ENCODE results near the gene CAMKK2. TPM values are rescaled to one million over a fixed set of nuclear protein-coding genes. Genes with fewer than 3 reads are reported as not detected.

CAMKK2 gene
- total and polyA plus RNA-seq, 4 donors = 10.5 to 26.0 (median 20.5) TPM

DNA sequence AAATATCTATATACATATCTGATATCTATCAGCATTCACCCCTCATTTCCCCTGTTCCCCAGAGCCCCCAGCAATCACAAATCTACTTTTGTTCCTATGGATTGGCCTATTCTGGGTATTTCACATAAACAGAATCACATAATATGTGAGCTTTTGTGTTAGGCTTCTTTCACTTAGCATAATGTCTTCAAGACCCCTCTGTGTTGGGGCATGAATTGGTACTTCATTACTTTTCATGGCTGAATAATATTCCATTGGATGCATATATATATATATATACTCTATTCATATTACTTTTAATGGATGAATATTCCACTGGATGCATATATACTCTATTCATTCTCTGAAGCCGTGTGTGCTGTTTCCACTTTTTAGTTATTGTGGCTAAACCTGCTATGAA lies 28.7 kb downstream of the CAMKK2 start:
- H3K27ac ChIP-seq (ENCODE audit: low read depth in 1 of 2, low read length in 2 of 2) = no peak overlapping the region
- no peaks in the 10 kb centered on the region for H3K27me3 ChIP-seq (ENCODE audit: control insufficient read depth in 4 of 4, insufficient read depth in 4 of 4, low read length in 3 of 4)
- no peak overlapping the region for H3K9ac ChIP-seq (ENCODE audit: low read depth in 1 of 2, low read length in 2 of 2)
- H3K36me3 ChIP-seq (ENCODE audit: control insufficient read depth in 4 of 4, insufficient read depth in 3 of 4, low read depth in 1 of 4, low read length in 3 of 4) = peaks cover 10 to 58% (median 37%) of the 10 kb centered on the region in 4 donors
- no peaks in the 10 kb centered on the region for H3K9me3 ChIP-seq (ENCODE audit: control insufficient read depth in 4 of 4, low read length in 3 of 4)
- TF ChIP-seq HNF4A (conservative IDR thresholded peaks at IDR 0.05) (no peak), TAF1 (conservative IDR thresholded peaks at IDR 0.05) (no peak), FOXA1 (IDR thresholded peaks at IDR 0.05) (no peak), RXRA (IDR thresholded peaks at IDR 0.05) (no peak), HNF4G (IDR thresholded peaks at IDR 0.05) (no peak), JUND (IDR thresholded peaks at IDR 0.05) (no peak), NR2F2 (IDR thresholded peaks at IDR 0.05) (no peak), GABPA (IDR thresholded peaks at IDR 0.05 in 1 of 2, conservative IDR thresholded peaks at IDR 0.05 in 1 of 2) (no peak), EGR1 (IDR thresholded peaks at IDR 0.05; ENCODE audit: low read depth in 2 of 2) (no peak)
- TF ChIP-seq, protein P1, sequence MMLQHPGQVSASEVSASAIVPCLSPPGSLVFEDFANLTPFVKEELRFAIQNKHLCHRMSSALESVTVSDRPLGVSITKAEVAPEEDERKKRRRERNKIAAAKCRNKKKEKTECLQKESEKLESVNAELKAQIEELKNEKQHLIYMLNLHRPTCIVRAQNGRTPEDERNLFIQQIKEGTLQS (IDR thresholded peaks at IDR 0.05) = no peak
- TF ChIP-seq, protein P2, sequence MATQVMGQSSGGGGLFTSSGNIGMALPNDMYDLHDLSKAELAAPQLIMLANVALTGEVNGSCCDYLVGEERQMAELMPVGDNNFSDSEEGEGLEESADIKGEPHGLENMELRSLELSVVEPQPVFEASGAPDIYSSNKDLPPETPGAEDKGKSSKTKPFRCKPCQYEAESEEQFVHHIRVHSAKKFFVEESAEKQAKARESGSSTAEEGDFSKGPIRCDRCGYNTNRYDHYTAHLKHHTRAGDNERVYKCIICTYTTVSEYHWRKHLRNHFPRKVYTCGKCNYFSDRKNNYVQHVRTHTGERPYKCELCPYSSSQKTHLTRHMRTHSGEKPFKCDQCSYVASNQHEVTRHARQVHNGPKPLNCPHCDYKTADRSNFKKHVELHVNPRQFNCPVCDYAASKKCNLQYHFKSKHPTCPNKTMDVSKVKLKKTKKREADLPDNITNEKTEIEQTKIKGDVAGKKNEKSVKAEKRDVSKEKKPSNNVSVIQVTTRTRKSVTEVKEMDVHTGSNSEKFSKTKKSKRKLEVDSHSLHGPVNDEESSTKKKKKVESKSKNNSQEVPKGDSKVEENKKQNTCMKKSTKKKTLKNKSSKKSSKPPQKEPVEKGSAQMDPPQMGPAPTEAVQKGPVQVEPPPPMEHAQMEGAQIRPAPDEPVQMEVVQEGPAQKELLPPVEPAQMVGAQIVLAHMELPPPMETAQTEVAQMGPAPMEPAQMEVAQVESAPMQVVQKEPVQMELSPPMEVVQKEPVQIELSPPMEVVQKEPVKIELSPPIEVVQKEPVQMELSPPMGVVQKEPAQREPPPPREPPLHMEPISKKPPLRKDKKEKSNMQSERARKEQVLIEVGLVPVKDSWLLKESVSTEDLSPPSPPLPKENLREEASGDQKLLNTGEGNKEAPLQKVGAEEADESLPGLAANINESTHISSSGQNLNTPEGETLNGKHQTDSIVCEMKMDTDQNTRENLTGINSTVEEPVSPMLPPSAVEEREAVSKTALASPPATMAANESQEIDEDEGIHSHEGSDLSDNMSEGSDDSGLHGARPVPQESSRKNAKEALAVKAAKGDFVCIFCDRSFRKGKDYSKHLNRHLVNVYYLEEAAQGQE (IDR thresholded peaks at IDR 0.05) = no peak
- TF ChIP-seq, protein P3, sequence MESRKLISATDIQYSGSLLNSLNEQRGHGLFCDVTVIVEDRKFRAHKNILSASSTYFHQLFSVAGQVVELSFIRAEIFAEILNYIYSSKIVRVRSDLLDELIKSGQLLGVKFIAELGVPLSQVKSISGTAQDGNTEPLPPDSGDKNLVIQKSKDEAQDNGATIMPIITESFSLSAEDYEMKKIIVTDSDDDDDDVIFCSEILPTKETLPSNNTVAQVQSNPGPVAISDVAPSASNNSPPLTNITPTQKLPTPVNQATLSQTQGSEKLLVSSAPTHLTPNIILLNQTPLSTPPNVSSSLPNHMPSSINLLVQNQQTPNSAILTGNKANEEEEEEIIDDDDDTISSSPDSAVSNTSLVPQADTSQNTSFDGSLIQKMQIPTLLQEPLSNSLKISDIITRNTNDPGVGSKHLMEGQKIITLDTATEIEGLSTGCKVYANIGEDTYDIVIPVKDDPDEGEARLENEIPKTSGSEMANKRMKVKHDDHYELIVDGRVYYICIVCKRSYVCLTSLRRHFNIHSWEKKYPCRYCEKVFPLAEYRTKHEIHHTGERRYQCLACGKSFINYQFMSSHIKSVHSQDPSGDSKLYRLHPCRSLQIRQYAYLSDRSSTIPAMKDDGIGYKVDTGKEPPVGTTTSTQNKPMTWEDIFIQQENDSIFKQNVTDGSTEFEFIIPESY (IDR thresholded peaks at IDR 0.05) = no peak
- 100% methylated on average over 1 of the region's 1 CpG for WGBS
- H3K4me1 ChIP-seq (ENCODE audit: control insufficient read depth in 4 of 4, insufficient read depth in 4 of 4, low read length in 3 of 4) = no peaks in the 10 kb centered on the region
- H3K4me3 ChIP-seq (ENCODE audit: low read depth in 1 of 3, low read length in 3 of 3) = no peak overlapping the region
- no peak for DNase-seq (ENCODE audit: low spot score)

DNA sequence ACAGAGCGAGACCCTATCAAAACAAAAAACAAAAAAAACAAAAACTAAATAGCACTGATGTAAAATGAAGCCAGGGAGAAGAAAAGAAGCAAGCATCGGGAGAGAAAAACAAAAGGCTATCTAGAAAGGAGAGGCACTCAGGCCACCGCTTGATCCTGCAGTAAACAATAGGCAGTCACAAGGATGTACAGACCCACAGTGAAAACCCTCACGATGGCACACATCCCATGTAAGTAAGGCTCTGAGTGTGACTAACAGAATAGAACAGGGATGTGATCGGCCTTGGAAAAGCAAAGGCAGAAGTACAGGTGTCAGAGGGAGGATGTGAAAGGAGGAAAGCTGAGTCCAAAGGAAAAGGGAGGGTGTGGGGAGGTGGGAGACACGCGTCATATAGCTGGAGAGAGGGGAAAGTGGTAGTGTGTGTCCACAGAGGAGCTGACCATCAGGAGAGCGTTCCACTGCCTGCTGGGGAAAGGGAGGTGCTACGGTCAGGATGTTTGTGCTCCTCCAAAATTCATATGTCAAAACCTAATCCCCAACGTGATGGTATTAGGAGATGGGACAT lies 31.5 kb downstream of the CAMKK2 start:
- no peak for DNase-seq (ENCODE audit: low spot score)
- H3K27me3 ChIP-seq (ENCODE audit: control insufficient read depth in 4 of 4, insufficient read depth in 4 of 4, low read length in 3 of 4) = no peaks in the 10 kb centered on the region
- H3K4me3 ChIP-seq (ENCODE audit: low read depth in 1 of 3, low read length in 3 of 3) = no peak overlapping the region
- no peak overlapping the region for H3K9ac ChIP-seq (ENCODE audit: low read depth in 1 of 2, low read length in 2 of 2)
- no peaks in the 10 kb centered on the region for H3K9me3 ChIP-seq (ENCODE audit: control insufficient read depth in 4 of 4, low read length in 3 of 4)
- no peak overlapping the region for H3K27ac ChIP-seq (ENCODE audit: low read depth in 1 of 2, low read length in 2 of 2)
- WGBS = 94% methylated on average over 10 of the region's 10 CpGs
- TF ChIP-seq, protein P1 (IDR thresholded peaks at IDR 0.05) = no peak
- TF ChIP-seq, protein P3 (IDR thresholded peaks at IDR 0.05) = no peak
- peaks cover 9 to 70% (median 48%) of the 10 kb centered on the region in 4 donors for H3K36me3 ChIP-seq (ENCODE audit: control insufficient read depth in 4 of 4, insufficient read depth in 3 of 4, low read depth in 1 of 4, low read length in 3 of 4)
- no peaks in the 10 kb centered on the region for H3K4me1 ChIP-seq (ENCODE audit: control insufficient read depth in 4 of 4, insufficient read depth in 4 of 4, low read length in 3 of 4)

All from liver (tissue), 9 donors.